CMK (cell line): ENCODE data around the gene ITFG1.
"Not testable (repeated sequence)": the region's sequence is repeated elsewhere in the genome, so short reads cannot be mapped to it uniquely, and the experiment has no call there.

Experiments
- DNase-seq: peaks from one replicate; pipeline ENCODE4 v3.0.0-alpha.2; 2010; ENCODE audit warnings: low read depth

The ITFG1 gene

DNA sequence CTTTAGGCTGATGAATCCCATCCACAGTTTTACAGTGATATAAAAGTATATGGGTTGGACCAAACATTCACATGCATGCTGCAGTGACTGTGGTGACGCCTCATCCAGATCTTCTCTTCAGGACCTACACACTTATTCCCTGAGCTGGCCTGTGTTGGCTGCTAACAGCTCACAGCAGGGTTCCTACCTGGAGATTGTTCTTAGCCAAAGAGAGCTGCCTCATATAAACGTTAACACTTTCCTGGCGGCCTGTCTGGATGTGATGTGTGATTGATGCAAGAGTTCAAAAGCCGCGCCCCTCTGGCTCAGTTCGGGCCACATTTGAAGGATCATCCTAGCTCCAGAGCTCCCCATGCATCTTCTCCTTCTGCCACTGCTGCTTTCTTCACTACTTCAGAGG lies 224.1 kb downstream of the ITFG1 start:
- no peak for DNase-seq

DNA sequence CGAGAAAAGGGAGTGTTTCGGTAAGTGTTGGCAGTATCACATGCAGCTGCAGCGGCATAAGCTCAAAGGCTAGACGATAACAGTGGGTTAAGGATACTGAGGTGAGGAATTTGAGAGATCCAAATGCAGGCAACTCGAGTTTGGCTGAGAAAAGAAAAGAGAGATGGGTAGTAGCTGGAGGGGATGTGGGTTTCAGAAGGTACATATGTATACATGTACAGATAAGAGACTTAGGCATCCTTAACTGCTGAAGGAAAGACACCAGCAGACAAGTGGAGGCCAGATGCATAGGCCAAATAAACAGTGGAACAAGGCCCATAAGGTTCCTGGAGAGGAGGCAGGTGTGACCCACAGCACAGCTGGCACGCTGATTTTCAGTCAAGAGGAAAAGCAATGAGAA lies 230.6 kb downstream of the ITFG1 start:
- DNase-seq = no peak

DNA sequence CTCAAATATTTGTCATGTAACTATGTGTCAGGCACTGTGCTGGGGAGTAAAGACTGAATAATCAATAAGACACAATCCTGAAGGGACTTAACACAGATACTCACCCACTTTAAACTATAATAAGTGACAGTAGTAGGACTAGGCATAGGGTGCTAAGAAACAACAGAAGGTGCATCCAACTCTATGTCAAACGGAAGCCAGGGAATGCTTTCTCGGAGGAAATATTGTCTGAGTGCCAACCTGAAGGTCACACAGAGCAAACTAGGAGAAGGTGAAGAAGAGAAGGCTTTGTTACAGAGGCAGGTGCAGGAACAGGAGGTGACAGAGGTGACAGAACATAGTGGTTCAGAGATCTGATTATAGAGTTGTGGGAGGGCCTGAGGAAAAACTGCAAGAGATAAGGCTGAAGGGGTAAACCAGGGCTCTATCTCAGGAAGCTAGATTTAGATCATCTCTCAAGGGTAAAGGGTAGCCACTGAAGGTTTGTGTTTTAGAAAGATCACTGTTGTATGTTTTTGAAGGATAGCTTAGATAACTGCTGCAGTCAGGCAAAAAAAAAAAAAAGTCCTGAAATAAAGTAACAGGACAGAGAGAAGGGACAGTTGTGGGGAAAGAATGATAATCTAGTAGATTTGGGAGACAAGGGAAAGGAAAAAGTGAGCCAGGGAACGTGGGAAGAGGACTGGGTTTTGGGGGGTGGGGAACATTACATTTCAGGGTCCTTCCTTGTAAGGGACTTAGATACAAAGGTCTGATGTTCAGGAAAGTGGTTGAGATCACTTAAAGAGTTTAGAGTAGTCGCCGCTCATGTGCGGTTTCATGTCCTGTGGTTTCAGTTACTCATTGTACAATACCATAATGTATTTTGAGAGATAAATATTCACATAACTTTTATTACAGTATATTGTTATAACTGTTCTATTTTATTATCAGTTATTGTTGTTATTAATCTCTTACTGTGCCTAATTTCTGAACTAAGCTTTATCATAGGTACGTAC lies 231.5 kb downstream of the ITFG1 start:
- DNase-seq = peak; percentile 7

DNA sequence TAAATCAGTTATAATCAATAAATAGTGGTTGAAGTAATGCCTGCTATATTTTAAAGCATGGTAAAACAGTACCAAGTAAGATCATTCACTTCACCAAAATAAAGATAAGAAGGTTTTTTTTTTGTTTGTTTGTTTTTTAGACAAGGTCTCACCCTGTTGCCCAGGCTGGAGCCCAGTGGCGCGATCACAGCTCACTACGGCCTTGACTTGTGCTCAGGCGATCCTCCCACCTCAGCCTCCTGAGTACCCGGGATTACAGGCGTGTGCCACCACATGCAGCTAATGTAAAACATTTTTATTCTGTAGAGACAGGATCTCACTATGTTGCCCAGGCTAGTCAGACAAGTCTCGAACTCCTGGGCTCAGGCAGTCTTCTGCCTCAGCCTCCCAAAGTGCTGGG lies 232.6 kb downstream of the ITFG1 start:
- no peak for DNase-seq

DNA sequence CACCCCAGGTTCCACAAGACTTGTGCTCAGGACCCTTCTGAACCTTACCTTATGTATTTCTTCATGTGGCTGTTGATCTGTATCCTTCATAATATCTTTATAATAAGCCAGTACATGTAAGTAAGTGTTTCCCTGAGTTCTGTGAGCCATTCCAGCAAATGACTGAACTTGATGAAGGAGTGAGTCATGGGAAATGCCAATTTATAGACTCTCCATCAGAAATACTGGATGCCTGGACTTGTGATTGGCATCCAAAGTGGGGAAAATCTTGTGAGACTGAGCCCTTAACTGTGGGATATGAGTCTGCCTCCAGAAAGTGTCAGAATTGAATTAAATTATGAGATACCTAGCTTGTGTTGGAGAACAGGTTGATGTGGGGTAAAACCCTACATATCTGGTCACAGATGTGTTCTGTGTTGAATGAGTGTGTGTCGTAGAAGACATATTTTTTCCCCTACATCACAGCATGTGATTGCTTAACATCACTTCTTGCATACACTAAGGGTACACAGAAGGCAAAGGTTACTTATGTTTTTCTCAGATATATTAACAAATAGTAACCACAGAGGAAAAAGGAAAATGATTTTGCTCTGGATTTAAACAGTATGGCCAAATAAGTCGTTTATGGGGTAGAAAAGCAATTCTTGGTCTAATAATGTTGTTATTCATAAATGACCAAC lies 247.0 kb downstream of the ITFG1 start:
- no peak for DNase-seq

DNA sequence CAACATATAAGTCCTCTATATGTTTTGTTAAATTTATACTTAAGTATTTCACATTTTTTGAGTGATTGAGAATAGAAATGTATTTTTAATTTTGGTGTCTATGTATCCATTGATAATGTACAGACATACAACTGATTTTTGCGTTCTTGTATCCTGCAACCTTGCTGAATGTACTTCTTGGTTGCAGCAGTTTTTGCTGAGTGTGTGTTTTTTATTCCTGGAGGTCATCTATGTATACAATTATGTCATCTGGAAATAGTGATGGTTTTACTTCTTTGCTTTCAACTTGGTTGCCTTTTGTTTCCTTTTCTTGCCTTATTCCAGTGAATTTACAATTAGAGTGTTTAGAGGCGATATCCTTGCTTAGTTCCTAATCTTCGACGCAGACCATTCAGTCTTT lies 249.6 kb downstream of the ITFG1 start:
- no peak for DNase-seq

DNA sequence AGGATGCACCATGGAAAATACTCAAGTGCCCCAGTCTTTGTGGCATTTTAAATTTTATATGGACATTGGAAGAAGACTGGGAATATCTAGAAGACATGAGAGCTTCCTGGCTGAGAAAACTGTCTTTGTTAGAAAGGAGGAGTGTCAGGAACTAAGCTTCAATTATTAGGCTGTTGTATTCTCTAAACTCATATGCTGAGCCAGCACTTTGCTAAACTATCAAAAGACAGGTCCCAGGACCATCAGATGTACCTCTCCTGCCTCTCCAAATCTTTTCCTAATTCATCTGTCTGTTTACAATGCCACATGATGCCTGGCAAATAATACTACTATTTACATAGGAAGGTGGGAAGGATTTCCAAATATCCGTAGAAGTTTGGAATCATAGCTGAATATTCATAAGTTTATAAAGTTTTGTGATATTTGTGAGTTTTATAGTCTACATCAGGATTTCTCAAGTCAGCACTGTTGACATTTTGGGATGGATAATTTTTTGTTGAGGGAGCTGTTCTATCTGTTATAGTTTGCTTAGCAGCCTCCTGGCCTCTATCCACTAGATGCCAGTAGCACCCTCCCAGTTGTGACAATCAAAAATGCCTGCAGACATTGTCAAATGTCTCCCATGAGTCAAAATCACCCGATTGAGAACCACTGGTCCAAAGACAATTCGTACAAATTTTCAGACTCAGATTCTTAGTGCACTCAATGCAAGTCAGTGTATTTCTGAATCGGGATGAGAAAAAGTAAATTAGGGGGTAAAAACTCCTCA lies 255.9 kb downstream of the ITFG1 start:
- no peak for DNase-seq

DNA sequence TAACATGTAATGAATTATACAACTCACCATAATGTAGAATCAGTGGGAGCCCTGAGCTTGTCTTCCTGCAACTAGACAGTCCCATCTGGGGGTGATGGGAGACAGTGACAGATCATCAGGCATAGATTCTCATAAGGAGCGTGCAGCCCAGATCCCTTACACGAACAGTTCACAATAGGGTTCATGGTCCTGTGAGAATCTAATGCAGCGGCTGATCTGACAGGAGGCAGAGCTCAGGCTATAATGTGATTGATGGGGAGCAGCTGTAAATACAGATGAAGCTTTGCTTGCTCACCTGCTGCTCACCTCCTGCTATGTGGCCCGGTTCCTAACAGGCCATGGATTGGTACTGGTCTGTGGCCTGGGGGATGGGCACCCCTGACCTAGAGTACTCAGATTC lies 257.4 kb downstream of the ITFG1 start:
- DNase-seq = not testable (repeated sequence)

DNA sequence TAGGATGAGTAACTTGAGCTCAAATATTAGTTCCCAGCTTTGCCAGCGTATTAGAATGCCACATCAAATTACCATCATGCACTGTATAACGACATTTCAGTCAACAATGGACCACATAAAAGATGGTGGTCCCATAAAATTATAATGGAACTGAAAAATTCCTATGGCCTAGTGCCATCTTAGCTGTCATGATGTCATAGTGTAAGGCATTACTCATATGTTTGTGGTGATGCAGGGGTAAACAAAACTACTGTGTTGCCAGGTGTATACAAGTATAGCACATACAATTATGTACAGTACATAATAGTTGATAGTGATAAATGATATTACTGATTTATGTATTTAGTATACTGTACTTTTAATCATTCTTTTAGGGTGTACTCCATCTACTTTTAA lies 262.7 kb downstream of the ITFG1 start:
- DNase-seq = no peak

DNA sequence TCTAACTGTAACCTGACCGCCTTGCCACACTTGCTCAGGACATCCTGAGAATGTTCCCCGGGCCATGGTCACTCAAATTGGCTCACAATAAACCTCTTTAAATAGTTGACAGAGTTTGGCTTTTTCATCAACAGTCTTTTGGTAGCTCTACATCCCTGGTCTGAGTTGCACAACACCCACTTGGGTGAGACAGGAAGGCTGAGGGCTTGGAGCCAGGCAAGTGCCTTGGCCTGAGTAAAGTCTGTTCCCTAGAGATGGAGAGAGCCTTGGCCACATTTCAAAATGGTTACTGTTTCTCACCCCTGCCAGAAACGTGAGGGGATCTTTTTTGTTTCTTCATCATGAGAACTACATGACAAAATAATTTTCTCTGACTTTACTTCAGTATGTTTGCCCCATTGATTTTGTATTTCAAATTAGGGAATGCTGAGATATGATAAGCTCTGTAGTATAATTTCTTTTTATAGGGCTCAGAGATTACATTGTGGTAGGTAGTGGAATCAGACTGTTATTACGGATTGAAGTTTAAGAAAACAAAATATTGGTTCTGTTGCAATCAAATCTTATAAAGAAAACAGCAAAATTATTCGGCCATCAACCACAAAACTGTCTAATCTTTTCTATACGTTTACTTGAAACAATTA lies 263.2 kb downstream of the ITFG1 start:
- no peak for DNase-seq

DNA sequence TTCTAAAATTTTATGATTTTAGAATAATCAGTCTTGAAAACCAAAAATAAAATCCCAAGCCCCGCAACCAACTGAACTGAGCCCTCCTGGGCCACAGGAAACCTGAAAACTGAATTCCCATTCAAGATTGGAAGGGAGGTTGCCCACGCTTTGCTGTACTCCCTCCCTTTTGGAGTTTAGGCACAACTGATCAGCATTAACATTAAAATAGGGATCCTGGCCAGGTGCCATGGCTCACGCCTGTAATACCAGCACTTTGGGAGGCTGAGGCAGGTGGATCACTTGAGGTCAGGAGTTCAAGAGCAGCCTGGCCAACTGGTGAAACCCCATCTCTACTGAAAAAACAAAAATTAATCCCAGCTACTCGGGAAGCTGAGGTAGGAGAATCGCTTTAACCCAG lies 264.4 kb downstream of the ITFG1 start:
- no peak for DNase-seq

DNA sequence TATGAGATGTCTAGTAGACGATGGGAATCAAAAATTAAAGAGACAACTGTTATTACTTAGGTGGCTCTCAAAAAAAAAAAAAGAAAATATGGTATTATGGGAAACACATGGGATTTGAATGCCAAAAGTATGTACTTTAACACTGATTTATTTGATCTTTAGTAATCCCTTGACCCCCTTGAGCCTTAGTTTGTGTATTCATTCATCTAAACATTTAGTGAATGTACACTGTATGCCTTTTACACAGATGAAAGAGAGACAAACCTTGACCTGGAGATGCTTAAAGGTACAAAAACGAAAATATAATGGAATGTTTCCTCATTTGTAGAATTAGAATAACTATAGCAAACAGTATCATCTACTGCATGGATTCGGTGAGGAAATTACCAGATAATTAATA lies 278.5 kb downstream of the ITFG1 start:
- no peak for DNase-seq

DNA sequence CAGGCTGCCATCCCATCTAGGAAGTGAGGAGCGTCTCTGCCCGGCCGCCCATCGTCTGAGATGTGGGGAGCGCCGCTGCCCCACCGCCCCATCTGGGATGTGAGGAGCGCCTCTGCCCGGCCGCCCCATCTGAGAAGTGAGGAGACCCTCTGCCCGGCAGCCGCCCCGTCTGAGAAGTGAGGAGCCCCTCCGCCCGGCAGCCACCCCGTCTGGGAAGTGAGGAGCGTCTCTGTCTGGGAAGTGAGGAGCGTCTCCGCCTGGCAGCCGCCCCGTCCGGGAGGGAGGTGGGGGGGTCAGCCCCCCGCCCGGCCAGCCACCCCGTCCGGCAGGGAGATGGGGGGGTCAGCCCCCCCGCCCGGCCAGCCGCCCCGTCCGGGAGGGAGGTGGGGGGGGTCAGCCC lies 279.8 kb downstream of the ITFG1 start:
- DNase-seq = not testable (repeated sequence)

DNA sequence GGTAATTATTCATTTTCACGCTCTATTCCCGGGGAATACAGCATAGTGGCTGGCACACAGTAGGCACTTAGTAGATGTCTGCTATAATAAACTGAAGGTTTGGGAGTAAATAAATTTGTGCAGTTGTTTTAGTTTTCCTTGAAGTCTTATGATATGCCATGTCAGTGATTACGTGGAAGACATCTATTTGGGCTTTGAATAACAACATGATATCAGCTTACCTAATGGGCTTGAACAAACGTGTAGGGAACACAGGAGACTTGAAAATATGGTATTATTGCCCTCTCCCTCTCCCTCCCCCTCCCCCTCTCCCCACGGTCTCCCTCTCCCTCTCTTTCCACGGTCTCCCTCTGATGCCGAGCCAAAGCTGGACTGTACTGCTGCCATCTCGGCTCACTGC lies 280.8 kb downstream of the ITFG1 start:
- no peak for DNase-seq

DNA sequence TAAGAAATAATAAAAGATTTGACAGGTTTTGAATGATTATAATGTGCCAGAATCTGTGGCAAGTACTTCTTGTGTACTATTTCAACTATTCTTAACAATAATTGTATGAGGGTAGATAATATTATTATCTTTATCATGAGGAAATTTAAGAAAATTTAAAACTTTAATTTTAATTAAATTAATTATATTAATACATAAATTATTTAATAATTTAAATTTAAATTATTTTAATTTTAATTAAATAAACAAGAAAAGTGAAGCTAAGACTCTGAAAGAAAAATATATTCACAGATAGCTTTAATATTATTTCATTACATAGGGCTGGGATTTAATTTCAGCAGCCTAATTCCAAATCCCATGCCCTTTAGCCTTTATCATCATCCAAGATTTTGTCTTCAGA lies 285.7 kb downstream of the ITFG1 start:
- DNase-seq = no peak

DNA sequence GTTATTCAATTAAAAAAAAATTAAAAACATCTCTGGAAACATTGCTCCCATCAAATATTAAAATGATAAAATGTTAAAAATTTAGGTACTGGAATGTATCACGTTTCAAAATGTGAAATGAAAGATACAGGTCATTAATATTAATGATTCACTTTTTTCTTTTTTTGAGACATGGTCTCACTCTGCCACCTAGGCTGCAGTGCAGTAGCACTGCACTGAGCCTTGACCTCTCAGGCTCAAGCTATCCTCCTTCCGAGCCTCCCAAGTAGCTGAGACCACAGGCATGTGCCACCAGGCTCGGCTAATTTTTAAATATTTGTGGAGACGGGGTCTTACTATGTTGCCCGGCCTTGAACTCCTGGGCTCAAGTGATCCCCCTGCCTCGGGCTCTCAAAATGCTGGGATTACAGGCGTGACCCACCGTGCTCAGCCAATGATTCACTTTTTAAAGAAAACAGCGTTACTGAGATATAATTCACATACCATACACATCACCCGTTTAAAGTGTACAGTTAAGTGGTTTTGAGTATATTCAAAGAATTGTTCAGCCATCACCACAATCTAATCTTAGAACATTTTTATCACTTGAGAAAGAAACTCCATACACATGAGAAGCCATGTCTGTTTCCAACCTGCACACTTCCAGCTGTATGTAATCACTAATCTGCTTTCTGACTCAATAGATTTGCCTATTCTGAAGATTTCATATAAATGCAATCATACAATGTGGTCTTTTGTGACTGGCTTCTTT lies 298.0 kb downstream of the ITFG1 start:
- no peak for DNase-seq

DNA sequence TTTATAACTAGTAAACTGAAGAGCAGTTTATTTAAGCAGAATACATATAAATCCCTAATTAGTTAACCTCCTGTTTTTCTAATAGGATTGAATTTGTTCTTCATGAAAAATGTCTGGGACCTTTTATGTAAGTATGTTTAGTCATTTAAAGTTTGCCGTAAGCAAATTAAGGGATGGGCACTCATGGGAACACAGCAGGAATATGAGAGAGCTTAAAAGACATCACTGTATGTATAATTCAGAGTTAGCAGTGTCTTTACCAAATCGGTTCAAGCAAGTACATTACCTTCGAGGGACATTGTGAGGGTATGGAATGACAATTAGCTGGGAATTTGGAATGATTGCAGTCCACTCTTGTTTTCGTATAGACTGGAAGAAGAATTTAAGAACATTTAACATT lies 299.4 kb downstream of the ITFG1 start:
- DNase-seq = no peak

DNA sequence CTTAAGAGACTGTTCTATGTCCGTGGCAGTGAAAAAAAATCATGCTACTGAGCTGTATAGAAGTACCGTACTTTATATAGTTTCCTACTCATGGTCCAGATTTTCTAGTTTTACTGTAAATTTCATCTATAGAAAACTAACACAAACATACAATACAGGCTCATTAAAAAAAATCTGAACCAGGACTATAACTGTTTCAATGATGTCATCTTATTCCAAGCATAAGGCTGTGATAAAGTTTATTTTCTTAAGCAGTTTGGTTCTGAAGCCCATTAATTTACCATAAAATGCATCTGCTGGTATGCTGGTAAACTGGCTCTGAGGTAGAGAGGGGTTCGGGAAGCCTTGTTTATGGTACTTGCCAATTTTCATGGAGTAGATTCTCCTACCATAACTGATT lies 300.4 kb downstream of the ITFG1 start:
- no peak for DNase-seq

DNA sequence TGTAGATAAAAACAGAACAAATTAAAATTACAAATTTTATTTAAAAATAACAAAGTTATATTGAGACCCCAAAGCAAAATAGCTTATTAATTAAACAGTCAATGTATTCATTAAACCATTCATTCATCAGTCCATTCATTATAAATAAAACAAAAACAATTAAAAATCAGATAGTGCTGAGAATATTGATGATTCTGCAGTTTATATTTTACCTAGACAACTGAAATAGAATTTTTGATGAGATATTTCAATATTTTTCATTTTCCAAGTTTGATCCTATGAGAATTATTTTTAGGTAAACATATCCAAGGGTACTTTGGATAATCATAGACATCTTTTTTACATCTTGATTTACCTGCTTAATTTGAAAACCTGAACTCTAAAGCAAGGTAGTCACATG lies 301.9 kb downstream of the ITFG1 start:
- DNase-seq = no peak

DNA sequence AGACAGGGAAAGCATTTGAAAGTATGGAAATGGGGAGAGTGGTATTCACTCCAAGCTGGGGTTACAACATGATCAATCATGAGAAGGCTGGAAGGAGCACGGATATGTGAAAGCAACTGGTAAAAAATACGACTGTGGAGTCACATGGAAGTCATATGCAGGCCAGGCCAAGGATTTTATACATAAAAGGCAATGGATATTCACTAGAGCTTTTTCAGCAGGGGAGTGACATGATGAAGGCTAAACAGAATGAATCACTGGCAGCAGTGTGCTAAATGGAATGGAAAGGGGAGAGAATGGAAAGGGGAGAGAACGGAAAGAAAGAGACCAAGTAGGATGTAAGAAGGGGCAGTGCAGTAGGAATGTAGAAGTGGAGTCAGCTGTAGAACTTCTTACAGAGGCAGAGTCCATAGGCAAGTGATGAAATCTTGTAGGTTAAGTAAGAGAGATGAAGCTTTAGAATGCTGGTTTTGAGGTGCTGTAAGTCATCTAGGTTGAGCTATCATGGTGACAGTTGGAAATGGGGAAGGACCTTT lies 304.1 kb downstream of the ITFG1 start:
- no peak for DNase-seq

DNA sequence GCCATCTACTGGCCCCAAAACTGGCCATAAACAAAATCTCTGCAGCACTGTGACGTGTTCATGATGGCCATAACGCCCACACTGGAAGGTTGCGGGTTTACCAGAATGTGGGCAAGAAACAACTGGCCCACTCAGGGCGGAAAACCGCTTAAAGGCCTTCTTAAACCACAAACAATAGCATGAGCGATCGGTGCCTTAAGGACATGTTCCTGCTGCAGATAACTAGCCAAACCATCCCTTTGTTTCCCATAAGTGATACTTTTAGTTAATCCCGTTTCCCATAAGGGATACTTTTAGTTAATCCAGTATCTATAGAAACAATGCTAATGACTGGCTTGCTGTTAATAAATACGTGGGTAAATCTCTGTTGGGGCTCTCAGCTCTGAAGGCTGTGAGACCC lies 308.4 kb downstream of the ITFG1 start:
- DNase-seq = not testable (repeated sequence)
